GM19395 (cell line): Measurements from ENCODE around the gene SORD.
"Not testable (repeated sequence)": the region's sequence is repeated elsewhere in the genome, so short reads cannot be mapped to it uniquely, and the experiment has no call there.

Experiments used
- ATAC-seq: cut with Tn5 transposase; IDR thresholded peaks from one replicate; pipeline ENCODE4 v1.9.1; 2021; ENCODE audit warnings: mild to moderate bottlenecking, moderate library complexity; ENCODE audit not compliant: unreplicated experiment

The SORD gene

DNA sequence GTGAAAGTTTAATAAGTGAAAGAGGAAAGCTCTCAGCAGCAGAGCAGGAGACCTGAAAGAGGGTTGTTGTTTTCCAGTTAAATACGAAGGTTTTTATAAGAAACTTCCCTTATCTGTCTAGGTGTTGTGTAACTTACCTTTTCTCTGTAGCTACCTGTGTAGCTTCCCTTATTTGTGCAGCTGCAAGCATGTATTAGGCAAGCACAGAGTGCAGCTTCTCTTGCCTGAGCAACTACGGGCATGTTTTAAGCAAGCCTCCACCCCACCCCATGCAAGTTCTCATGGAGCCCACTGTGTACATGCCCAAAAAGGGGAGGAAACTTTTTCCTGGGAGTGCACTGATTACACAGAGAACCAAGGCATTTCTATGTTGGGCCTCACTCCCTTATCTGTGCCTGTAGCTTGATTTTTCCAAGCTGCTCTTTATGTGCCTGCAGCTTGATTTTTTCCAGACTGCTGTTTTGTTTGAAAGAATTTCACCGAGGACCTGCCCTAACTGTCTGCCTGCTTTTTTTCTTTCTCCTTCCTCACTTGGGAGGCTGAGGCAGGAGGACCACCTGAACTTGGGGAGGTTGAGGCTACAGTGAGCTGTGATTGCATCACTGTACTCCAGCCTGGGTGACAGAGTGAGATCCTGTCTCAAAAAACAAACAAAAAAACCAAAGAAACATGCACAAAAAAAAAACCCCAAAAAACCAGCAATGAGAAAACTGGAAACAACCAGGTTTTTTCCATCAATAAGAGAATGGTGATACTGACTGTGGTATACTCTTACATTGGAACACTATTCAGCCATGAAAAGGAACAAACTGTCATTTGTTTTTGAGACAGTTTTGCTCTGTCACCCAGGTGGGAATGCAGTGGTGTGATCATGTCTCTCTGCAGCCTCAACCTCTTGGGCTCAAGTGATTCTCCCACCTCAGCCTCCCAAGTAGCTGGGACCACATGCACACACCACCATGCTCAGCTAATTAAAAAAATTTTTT, 36.0 kb downstream of the SORD start:
- not testable (repeated sequence) for ATAC-seq

DNA sequence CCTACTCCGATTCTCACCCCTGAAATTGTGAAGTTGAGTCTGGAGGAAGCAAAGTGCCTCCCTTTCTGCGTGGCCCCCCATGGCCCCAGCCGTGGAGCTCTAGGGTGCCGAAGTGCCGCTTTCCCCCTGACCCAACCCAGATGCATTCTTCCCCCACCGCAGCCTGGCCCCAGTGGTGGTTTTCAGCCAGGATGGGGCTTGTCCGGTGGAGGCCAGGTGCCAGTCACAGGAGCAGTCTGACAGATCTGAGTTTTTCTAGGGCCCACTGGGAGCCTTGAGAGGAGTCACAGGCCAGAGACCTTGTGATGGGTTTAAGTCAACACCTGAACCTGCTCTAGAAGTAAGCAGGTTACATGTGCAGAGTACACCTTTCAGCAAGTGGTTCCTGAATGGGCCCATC, 39.3 kb downstream of the SORD start:
- not testable (repeated sequence) for ATAC-seq

DNA sequence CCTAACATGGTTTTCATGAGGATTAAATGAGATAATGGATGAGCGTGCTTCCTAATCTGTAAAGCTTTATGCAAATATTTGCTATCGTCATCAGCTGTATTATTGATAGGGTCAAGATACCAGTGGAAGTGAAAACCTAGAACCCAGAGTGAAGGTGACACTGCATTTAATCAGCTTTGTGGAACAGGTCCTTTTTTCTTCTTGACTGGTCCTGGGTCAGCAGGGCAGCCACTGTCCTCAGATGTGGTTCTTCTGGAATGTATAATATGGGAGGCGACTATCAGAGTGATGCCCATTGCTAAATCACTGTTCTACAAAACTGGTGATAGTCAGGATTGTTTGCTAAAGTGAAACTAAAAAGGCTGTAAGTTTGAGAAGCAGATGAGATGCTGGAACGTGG, 41.4 kb downstream of the SORD start:
- ATAC-seq: no peak

DNA sequence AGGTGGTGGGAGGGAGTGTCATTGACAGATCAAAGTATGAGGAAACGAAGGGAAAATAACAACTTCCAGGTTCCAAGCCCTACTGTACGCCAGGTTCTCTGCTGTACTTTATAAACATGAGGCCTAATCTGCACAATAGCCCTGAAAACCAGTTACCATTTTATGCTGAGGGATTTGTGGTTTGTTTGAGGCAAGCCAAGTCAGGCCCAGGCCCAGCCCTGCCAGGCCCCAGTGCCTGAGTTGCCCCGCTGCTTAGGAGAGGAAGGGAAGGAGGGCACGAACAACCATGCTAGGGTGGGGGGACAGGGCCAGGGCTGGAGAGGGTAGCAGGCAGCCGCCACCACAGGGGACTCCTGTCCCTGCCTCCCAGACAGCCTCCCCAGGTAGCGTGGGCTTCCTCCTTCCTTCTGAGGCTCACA, 47.0 kb downstream of the SORD start:
- ATAC-seq: not testable (repeated sequence)

DNA sequence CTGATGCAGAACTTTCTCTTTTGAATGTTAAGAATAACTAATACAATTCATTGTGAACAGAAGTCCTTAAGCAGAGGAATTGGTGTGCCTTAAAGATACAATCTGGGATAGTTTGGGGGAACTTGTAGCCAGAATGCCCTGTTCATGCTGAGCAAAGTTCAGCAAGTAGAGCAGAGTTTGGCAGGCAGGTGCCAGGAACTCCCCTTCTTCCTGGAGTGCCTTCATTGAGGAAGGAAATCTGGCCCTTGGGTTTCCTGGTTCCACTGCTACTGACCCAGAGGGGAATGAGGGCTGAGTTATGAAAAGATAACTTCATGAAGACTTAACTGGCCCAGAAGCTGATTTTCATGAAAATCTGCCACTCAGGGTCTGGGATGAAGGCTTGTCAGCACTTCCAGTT, 50.6 kb downstream of the SORD start:
- not testable (repeated sequence) for ATAC-seq

DNA sequence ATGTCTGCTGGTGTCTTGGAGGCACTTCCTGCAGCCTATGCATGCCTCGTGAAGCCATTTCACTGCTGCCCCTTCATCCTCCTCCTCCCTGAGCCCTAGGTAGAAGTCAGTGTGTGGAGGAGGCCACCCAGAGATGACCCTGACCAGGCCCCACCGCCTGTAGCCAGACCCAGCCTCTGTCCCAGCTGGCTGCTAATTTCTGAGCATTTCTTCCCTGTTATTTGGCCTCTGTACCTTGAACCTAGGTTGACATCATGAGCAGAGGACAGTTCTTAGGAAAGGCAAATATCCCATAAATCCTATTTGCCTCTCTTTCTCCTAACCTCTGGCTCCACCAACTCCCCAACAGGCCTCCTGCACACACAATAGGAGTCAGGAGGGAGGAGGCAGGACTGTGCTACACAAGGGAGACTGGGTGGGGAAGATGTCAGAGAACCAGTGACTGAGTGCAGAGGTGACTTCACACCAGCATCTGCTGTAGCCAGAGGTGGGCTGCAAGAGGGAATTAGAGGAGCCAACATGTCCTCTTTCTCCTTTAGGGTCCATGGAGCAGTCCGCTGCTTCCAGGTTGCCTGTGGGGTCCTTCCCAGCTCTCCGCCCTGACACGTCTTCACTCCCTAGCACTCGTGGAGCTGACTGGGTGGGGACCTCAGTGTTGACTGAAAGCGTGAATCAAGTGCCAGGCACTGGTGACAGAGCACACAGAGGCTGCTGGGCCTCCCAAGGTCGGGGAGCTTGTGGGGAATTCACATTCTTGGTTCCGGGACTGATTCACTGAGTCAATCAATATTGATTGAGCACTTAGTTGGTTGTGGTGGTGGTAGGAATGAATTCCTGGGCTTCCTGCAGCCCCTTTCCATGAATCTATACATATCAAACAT, 52.7 kb downstream of the SORD start:
- not testable (repeated sequence) for ATAC-seq

DNA sequence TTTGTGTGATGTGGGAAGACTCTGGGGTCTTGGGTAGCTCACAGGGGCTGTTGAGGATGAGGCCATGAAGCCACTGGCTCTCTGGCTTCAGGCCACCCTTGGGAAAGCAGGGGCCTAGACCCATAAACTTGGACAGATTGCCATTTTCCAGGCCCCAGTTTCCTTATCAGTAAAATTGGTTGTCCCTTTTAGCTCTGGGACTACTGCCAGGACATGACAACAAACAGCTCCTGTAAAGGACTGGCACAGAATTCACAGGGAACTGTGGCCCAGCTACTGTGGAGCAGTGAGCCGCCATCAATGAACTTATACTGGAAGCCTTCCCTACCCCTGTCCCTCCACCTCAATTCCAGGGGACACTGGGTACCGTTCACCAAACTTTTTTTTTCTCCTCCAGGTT, 54.4 kb downstream of the SORD start:
- not testable (repeated sequence) for ATAC-seq

DNA sequence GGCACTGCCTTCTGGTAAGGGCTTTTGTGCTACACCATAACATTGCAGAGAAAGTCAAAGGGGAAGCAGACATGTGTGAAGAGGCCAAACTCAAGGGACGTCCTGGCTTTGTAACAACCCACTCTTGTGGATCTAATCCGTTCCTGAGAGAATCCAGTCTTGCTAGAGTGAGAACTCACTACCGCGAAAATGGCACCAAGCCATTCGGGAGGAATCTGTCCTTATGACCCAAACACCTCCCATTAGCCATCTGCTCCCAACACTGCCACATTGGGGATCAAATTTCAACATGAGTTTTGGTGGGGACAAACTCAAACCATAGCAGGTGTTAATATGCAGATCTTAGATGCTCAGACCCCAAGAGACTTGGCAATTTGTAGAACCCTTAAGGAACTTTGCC, 56.2 kb downstream of the SORD start:
- ATAC-seq: not testable (repeated sequence)

DNA sequence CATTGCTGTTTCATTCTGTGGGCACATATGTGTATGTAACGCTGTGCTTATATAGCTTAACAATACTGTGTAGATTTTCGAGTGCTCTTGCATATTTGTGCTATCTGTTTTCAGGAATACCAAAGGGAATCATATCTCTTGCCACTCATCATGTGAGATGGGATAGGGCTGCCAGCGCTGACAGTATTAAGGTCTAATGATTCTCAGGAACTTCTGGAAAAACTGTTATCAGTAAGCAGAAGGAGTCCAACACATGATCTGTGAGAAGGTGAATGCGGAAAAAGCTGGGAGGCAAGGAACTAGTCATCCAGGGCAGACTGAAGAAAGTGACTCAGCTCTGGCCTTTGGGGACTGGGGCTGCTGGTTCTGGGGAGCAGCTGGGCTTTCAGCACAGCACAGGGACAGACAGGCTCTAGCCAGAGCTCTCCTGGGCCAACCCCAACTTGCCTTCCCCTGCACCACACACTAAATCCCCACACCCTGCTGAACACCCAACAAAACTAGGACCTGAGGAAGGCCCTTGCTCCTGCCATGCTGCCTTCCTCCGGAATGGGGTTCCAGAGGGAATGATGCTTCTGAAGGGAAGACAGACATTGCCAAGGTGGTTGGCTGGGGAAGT, 56.7 kb downstream of the SORD start:
- ATAC-seq: not testable (repeated sequence)

DNA sequence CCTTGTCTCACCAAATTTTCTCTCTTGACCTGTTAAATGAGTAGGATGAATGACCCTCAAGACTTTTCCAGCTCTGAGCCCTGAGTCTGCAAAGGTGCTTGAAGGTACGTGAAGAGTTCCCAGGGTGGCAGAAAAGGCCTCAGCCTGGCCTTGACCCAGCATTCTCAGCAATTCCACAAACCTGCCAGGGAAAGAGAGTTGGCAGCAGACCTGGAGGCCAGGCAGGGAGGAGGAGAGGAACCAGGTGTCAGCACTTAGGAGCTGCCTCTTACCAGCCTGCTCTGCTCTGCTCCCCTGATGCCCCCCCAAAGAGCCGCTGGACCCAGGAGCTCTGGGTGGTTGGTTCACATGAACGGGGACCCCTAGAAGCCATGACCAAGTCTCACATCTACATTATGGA, 57.6 kb downstream of the SORD start:
- ATAC-seq: not testable (repeated sequence)

DNA sequence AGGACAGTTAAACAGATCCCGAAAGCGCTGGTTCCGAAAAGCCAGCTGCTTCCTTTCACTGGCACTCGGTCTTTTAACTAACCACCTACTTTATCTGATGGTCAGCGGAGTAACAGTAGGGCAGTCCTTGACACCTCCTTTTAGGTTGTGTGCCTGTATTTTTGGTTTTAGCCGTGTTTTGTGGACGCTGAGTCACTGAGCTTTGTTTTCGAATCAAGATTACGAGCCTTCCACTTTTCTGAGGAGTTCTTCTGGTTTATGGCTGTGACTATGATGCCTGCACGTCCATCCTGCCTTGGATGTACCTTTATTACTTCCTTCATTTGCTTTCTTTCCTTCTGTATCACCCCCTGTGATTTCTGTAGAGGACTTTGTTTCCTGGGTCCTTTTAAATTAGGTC, 59.4 kb downstream of the SORD start:
- ATAC-seq: not testable (repeated sequence)

DNA sequence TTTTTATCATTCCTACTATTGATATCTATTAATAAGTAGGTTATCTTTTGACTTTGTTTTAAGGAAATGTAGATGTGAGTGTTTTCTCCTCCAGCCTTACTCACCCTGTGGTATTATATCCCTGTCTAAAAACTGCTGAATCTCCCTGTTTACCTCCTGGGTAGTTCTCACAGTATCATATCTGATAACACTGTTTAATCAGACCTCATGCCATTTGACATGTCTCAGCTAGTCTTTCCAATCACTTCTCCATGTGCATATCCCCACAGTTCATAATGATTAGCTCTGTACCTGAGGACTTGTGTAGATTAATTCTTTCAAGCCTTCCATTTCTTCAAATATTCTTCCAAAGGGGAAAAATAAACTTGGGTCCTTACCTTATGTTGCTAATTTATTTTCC, 60.2 kb downstream of the SORD start:
- no peak for ATAC-seq

DNA sequence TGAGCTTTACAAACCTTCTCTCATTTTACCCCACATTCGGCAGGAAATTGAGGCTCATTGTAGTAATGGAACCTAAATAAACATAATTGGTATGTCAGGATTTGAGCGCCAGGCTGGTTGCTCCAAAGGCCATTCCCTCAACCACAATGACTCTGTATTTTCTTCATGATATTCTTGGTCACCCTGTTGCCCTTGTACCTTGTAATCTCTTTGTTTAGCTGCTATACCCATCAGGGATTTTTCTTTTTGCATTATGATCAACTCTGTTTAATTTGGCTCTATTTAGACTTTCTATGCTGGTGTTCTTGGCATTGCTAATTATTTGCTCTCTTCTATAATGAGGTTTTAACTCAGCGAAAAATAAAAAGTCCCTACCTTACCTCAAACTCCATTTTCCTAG, 61.2 kb downstream of the SORD start:
- ATAC-seq: no peak

DNA sequence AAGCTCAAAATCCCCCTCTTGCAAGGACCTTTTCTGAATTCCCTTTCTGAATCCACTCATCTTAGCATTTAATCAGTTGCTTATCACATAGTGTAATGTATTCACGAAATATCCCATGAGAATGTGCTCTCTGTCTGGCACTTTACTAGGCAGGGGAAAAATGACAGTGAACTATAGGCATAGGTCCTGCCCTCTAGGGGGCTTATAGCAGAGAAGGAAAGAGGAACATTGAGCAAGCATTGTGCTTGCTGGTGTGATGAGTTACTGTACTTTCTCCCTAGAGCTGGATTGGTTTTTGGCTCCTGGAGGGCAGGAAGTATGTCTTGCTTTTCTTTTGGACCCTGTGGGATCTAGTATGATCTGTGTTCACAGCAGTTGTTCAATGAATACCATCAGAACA, 64.5 kb downstream of the SORD start:
- no peak for ATAC-seq

DNA sequence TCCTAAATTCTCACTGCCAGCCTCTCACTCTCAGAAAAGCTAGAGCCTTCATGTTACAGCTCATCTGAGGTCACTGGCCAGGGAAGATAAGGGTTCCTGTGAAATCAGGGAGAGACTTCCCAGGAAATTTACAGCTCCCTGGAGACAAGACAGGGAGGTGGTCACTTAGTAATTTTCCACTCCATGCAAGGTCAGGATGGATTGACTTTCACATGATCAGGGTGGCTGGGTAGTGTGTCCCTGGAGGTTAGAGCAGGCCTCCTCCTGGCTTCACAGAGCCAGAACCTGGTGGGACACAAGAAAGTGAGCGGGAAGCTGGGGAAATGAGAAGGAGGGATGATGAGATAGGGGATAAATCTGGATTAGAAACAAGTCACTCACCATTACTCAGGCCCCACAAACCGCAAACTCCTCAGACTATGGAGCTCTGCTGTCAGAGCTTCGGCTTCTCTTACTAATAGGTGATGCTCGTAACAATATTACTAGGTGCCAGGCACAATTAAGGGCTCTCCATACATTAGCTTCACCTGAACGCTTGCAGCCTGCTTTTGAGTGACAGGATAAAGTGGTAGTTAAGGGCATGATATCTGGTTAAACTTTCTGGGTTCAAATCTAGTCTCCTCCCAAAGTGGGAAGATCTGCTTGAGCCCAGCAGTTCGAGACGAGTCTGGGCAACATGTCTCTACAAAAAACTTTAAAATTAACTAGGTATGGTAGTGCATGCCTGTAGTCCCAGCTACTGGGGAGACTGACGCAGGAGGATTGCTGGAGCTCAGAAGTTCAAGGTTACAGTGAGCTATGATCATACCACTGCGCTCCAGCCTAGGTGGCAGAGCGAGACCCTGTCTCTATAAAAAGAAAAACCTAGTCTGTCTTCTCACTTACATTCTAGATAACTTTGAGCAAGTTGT, 66.1 kb downstream of the SORD start:
- no peak for ATAC-seq

DNA sequence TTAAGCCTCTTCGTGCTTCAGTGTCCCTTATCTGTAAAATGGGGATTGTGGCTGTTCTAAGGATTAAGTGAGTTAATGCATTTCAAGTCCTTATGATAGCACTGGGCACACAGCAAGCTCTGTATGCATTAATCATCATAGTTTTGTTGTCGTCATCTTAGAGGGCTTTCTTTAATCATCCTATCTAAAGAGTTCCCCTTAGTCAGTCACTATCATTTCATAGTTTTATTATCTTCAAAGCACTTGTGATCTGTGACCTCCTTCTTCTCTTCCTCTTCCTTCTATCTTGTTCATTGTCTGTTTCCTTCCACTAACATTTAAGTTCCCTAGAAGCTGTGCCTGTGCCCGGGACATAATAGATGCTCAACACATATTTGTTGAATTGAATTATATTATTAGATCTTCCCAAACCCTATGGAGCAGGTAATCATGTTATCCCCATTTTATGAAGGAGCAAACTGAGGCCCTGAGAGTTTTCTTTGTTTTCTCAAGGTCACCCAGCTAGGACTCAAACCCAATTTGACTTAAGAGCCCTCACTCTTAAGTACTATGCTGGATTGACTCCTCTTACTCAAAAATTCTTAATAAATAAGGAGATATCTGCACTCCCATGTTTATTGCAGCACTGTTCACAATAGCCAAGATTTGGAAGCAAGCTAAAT, 66.8 kb downstream of the SORD start:
- ATAC-seq: no peak

DNA sequence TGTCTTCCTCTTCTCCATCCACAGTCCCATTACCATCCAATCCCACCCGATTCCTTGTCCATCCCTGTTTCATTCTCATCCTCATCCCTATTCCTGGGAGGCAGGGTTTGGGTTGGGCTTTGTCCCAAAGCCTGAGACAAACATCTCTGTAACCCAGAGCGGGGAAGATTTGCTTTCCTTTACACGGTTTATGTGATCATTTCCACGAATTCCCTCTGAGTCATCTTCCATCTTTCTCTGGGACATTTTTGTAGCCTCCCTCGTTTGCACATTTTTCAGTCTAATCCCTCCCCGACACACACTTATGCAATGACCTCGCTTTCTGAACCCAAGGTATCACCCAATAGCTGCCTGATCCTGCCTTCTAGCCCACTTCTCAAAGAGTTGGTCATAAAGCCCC, 68.2 kb downstream of the SORD start:
- no peak for ATAC-seq

DNA sequence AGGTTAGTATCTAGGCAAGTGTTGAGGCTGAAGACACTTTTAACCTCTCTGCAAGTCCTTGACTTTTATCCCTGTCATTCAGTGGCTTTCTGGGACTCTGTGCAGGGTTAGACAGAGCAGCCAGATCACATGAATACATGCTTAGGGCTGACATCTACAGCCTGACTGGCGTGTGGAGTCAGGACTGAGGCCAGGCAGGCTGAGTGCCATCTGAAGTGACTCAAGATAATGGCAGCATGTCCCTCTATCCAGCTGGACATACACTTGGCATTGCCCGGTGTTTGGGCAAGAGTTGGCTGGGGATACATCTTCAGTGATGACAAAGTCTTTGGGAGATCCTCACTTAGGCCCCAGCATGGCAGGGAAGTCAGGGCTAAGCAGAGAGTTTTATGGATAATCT, 68.6 kb downstream of the SORD start:
- no peak for ATAC-seq

DNA sequence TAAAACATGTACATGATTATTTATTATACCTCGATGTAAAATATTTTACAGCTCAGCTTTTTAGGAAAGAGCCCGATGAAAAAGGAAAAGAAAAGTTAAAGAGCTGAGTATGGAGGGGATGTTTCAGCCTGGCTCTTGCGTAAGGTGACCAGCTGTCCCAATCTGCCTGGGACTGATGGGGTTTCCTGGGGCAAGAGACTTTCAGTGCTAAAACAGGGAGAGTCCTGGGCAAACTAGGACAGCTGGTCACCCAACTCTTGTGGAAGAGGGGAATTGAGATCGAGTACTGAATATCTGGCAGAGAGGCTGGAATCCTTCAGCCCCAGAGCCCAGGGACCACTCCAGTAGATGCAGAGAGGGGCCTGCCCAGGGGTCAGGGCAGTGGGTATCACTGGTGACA, 70.0 kb downstream of the SORD start:
- ATAC-seq: no peak
